Measurements from ENCODE around the gene PXYLP1. TPM values are rescaled to one million over a fixed set of nuclear protein-coding genes. Genes with fewer than 3 reads are reported as not detected.
"Not testable (repeated sequence)": the region's sequence is repeated elsewhere in the genome, so short reads cannot be mapped to it uniquely, and the experiment has no call there.

The PXYLP1 gene
- total RNA-seq, 4 donors from 2014 or later: 9.9 to 11.7 (median 10.0) TPM

DNA sequence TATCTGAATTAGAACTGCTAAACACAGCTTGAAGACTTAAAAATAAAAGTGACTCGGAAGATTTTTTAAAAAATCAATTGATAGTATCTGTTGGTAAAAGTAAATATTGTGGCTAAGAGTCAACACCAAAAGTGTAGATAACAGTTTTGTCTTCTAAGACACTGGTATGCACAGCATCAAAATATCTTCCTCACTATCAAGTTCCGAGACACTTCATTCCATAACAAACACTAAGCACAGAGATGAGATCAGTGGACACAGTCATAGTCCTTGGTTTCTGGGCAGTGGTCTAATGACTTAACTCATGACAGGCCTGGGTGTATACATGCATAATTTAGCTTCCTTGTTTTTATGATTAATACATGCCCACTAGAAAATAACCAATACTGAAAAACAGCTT lies 63.2 kb downstream of the PXYLP1 start:
- Histone ChIP-seq H3K36me3 (no peaks in the 10 kb centered on the region), H3K4me1 (peaks cover 0 to 35% (median 8%) of the 10 kb centered on the region in 4 donors), H3K9me3 (no peaks in the 10 kb centered on the region), H3K27me3 (no peaks in the 10 kb centered on the region), H3K27ac (peak overlapping the region in 3 of 4 donors; percentile 57 to 68 (median 59)), H3K4me3 (peak overlapping the region; percentile 7 to 43 (median 22))
- no peak for TF ChIP-seq EP300 (IDR thresholded peaks at IDR 0.05)
- TF ChIP-seq, protein P1, sequence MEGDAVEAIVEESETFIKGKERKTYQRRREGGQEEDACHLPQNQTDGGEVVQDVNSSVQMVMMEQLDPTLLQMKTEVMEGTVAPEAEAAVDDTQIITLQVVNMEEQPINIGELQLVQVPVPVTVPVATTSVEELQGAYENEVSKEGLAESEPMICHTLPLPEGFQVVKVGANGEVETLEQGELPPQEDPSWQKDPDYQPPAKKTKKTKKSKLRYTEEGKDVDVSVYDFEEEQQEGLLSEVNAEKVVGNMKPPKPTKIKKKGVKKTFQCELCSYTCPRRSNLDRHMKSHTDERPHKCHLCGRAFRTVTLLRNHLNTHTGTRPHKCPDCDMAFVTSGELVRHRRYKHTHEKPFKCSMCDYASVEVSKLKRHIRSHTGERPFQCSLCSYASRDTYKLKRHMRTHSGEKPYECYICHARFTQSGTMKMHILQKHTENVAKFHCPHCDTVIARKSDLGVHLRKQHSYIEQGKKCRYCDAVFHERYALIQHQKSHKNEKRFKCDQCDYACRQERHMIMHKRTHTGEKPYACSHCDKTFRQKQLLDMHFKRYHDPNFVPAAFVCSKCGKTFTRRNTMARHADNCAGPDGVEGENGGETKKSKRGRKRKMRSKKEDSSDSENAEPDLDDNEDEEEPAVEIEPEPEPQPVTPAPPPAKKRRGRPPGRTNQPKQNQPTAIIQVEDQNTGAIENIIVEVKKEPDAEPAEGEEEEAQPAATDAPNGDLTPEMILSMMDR (IDR thresholded peaks at IDR 0.05): no peak
- DNase-seq (ENCODE audit: low spot score in 2 of 2): no peak
- WGBS, 2 donors: 14 to 24% methylated on average over 2 of the region's 2 CpGs

DNA sequence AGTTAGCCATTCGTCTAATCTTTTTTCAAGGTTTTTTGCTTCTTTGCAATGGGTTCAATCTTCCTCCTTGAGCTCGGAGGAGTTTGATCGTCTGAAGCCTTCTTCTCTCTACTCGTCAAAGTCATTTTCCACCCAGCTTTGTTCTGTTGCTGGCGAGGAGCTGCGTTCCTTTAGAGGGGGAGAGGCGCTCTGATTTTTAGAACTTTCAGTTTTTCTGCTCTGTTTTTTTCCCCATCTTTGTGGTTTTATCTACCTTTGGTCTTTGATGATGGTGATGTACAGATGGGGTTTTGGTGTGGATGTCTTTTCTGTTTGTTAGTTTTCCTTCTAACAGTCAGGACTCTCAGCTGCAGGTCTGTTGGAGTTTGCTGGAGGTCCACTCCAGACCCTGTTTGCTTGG lies 68.8 kb downstream of the PXYLP1 start:
- not testable (repeated sequence) for H3K4me3 ChIP-seq; DNase-seq (ENCODE audit: low spot score in 2 of 2); H3K36me3 ChIP-seq; H3K4me1 ChIP-seq; H3K9me3 ChIP-seq; H3K27ac ChIP-seq; H3K27me3 ChIP-seq
- WGBS, 2 donors: 96 to 98% methylated on average over 7 of the region's 7 CpGs

DNA sequence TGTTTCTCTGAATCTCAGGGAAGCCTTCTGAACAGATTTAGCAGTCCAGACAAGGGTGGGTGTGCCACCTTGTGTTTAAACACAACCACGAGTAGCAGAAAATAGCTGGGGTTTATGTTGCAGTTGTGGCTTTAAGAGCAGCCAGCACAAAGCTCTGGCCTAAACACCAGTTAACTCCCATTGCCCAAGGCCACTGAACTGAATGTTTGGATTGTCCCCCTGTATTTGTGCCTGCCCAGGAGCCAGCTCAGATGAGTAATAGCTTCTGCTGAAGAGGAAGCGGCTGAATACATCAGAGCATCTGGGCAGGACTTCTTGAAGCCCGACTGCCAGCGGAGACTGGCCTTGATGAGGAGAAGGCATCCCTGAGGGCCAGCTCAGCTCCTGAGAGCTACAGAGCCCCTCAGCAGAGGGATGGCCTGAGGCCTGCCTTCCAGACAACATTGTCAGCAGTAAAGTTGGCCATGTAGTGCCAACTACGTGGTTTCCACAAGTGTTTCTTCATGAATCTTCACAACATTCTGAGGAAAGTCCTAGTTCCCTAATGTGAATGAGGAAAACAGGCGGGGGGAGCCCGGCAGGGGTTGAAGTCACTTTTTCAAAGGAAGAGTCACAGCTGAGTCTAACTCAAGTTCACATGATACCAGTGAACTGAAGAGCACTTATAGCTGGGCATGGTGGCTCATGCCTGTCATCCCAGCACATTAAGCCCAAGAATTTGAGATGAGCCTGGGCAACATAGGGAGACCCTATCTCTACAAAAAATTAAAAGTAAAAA lies 70.9 kb downstream of the PXYLP1 start:
- no peak for DNase-seq (ENCODE audit: low spot score in 2 of 2)
- no peak overlapping the region for H3K4me3 ChIP-seq
- TF ChIP-seq POLR2A (IDR thresholded peaks at IDR 0.05) (no peak), EP300 (IDR thresholded peaks at IDR 0.05) (no peak)
- TF ChIP-seq, protein P1 (IDR thresholded peaks at IDR 0.05): no peak
- peak overlapping the region in 1 of 4 donors; percentile 26 for H3K27ac ChIP-seq
- WGBS, 2 donors: 52 to 61% methylated on average over 7 of the region's 7 CpGs
- peaks cover 0 to 5% (median 0%) of the 10 kb centered on the region in 3 donors for H3K36me3 ChIP-seq
- H3K27me3 ChIP-seq: no peaks in the 10 kb centered on the region
- H3K4me1 ChIP-seq: peaks cover 0 to 6% (median 0%) of the 10 kb centered on the region in 4 donors
- no peaks in the 10 kb centered on the region for H3K9me3 ChIP-seq

DNA sequence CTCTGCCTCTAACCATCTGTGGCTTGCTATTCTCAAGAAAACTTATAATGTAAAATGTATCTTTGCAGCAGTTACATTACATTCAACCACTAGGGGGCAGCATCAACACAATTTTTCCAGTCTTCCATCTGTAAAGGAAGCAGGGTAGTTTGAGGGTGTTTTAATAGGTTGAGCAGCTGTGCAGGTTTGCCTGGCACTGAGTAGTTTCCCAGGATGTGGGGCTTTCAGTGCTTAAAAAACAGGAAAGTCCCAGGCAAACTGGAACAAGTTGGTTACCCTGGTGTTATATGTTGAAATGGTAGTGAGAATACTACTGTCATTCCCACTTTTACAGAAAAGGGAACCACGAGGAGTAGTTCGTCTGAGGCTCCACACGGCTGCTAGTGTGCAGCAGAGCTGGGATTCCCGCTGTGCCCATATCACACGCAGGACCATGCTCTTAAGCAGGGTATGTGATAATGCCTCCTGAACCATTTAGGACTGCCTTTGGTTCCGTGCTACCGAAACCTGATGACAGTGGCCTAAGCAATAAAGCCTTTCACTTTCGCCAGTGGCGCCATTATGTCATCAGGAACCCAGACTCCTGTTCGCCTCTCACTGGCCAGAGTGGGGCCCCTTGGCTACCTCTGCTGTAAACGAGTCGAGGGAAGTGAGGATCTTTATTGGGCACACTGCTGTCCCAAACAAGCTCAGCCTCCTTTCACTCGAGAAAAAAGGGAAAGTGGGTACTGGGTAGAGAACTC lies 72.0 kb downstream of the PXYLP1 start:
- TF ChIP-seq, protein P1 (IDR thresholded peaks at IDR 0.05): peak; percentile 60 to 82 (median 76)
- TF ChIP-seq POLR2A (IDR thresholded peaks at IDR 0.05): no peak
- peak in 1 of 2 donors; percentile 72 for DNase-seq (ENCODE audit: low spot score in 2 of 2)
- Histone ChIP-seq H3K27ac (no peak overlapping the region), H3K27me3 (no peaks in the 10 kb centered on the region), H3K36me3 (peaks cover 0 to 5% (median 0%) of the 10 kb centered on the region in 3 donors), H3K9me3 (no peaks in the 10 kb centered on the region), H3K4me3 (no peak overlapping the region), H3K4me1 (peaks cover 0 to 6% (median 0%) of the 10 kb centered on the region in 4 donors)
- WGBS, 2 donors: 65 to 73% methylated on average over 13 of the region's 13 CpGs

DNA sequence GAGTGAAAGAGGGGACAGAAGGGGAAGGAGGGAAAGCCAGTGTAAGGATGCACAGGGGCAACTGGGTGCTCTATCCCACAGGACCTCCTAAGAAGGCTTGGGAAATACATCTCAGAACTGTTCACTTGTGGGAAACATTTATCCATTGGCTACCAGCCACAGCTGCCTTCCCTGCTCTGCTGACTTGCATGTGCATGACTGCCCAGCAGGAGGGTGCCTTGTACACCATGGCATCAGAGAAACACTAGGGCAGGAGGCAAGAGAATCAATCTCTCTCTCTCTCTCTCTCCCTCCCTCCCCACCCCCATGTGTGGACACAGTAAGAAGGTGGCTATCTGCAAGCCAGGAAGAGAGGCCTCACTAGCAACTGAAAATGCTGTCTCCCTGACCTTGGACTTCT lies 73.8 kb downstream of the PXYLP1 start:
- Histone ChIP-seq H3K4me3 (no peak overlapping the region), H3K9me3 (no peaks in the 10 kb centered on the region), H3K4me1 (peaks cover 0 to 9% (median 0%) of the 10 kb centered on the region in 4 donors), H3K27ac (no peak overlapping the region), H3K27me3 (no peaks in the 10 kb centered on the region), H3K36me3 (peaks cover 0 to 5% (median 0%) of the 10 kb centered on the region in 3 donors)
- DNase-seq (ENCODE audit: low spot score in 2 of 2): no peak
- TF ChIP-seq, protein P1 (IDR thresholded peaks at IDR 0.05): no peak
- TF ChIP-seq EP300 (IDR thresholded peaks at IDR 0.05) (no peak), POLR2A (IDR thresholded peaks at IDR 0.05) (no peak)

Data from tibial nerve (tissue), 4 donors.